ENCODE results near the gene PCNX2. TPM values are rescaled to one million over a fixed set of nuclear protein-coding genes. Genes with fewer than 3 reads are reported as not detected.

PCNX2 gene
- total RNA-seq, 1 experiment from 2014 or later = 15.3 TPM

DNA sequence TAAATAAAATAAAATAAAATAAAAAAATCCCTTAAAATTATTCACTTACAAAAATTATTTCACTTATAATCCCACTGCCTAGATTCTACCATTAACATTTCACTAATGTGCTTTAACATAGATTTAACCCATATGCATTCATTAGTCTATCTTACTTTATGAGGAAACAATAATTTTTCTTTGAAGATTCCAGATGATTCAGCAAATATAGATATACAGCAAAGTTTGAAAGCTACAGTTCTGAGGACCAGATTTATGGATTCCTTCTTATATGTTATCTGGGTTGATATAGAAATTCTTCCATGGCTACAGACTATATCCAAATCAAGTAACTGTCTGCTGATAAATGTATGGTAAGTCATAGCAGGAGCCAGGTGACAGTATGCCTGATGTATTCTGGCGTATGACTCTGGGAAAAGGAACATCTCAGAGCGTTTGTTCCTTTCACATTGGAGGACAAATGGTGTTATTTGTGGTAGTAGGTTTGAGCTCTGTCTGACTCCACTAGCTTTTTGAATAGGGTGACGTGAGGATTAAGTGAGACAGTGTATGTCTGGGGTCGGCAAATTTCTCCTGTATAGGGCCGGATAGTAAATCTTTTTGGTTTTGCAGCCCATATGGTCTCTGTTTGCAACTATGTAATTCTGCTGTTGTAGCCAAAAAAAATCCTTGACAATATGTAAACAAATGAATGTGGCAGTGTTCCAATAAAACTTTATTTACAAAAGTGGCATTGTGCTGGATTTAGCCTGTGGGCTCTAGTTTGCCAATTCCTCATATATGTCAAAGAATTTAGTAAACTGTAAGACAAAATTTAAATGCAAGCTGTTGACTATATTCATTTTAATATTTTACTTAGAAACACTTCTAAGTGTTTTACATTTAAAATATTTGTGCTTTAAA, 41.3 kb upstream of the PCNX2 start (continued):
- TF ChIP-seq FOSL1 (IDR thresholded peaks at IDR 0.05; ENCODE audit: low read depth) = no peak
- no peak for TF ChIP-seq EGR1 (IDR thresholded peaks at IDR 0.05; ENCODE audit: low read depth)
- TF ChIP-seq ELF1 (IDR thresholded peaks at IDR 0.05; ENCODE audit: borderline replicate concordance, low read depth) = no peak
- TF ChIP-seq RAD21 (IDR thresholded peaks at IDR 0.05; ENCODE audit: low read depth) = no peak
- TF ChIP-seq YY1 (IDR thresholded peaks at IDR 0.05; ENCODE audit: extremely low read depth, insufficient replicate concordance, low read depth, low read length) = no peak
- TF ChIP-seq, protein P1, sequence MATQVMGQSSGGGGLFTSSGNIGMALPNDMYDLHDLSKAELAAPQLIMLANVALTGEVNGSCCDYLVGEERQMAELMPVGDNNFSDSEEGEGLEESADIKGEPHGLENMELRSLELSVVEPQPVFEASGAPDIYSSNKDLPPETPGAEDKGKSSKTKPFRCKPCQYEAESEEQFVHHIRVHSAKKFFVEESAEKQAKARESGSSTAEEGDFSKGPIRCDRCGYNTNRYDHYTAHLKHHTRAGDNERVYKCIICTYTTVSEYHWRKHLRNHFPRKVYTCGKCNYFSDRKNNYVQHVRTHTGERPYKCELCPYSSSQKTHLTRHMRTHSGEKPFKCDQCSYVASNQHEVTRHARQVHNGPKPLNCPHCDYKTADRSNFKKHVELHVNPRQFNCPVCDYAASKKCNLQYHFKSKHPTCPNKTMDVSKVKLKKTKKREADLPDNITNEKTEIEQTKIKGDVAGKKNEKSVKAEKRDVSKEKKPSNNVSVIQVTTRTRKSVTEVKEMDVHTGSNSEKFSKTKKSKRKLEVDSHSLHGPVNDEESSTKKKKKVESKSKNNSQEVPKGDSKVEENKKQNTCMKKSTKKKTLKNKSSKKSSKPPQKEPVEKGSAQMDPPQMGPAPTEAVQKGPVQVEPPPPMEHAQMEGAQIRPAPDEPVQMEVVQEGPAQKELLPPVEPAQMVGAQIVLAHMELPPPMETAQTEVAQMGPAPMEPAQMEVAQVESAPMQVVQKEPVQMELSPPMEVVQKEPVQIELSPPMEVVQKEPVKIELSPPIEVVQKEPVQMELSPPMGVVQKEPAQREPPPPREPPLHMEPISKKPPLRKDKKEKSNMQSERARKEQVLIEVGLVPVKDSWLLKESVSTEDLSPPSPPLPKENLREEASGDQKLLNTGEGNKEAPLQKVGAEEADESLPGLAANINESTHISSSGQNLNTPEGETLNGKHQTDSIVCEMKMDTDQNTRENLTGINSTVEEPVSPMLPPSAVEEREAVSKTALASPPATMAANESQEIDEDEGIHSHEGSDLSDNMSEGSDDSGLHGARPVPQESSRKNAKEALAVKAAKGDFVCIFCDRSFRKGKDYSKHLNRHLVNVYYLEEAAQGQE (IDR thresholded peaks at IDR 0.05; ENCODE audit: low read depth) = no peak
- no peak for TF ChIP-seq SP1 (IDR thresholded peaks at IDR 0.05; ENCODE audit: low read depth)
- TF ChIP-seq ATF3 (IDR thresholded peaks at IDR 0.05) = no peak
- no peak for TF ChIP-seq TCF7L2 (IDR thresholded peaks at IDR 0.05; ENCODE audit: borderline replicate concordance, extremely low read depth, insufficient read depth, insufficient read length)

- ChIA-PET CTCF (no interaction called here), RAD21 (ENCODE audit: low non-redundant PET in 1 of 2, low total read pairs in 2 of 2, uncharacterized antibody in 2 of 2, unreplicated experiment in 2 of 2) (no interaction called here), POLR2A (no interaction called here)
- Histone ChIP-seq H3K27ac (ENCODE audit: low read depth, low read length) (no peak overlapping the region), H3K36me3 (ENCODE audit: control insufficient read depth in 1 of 2, insufficient read depth in 2 of 2, low read length in 2 of 2) (no peaks in the 10 kb centered on the region), H3K4me1 (ENCODE audit: control insufficient read depth in 1 of 2, insufficient read depth in 2 of 2, low read length in 2 of 2) (peaks cover 6 to 8% of the 10 kb centered on the region in 2 experiments; a peak in 3 of 4 replicates), H3K9me2 (ENCODE audit: insufficient read depth) (no peaks in the 10 kb centered on the region), H2AFZ (ENCODE audit: low read depth, low read length, poor library complexity, severe bottlenecking) (no peak overlapping the region), H3K79me2 (ENCODE audit: insufficient read depth, low read length) (peaks cover 96% of the 10 kb centered on the region), H3K27me3 (ENCODE audit: insufficient read depth, low read length) (no peaks in the 10 kb centered on the region), H3K4me3 (replicated peaks in 1 of 2; ENCODE audit: low read depth in 1 of 2, low read length in 2 of 2) (no peak overlapping the region), H3K9me3 (ENCODE audit: control insufficient read depth in 1 of 2, insufficient read depth in 1 of 2, low read depth in 1 of 2, low read length in 2 of 2) (no peaks in the 10 kb centered on the region), H3K9ac (ENCODE audit: low read length) (no peak overlapping the region), H3K4me2 (ENCODE audit: low read length) (no peak overlapping the region), H4K20me1 (ENCODE audit: insufficient read depth) (peaks cover 10% of the 10 kb centered on the region; the same call in 1 of the 2 replicates)
- ATAC-seq = no peak
- BruUV-seq (replicated peaks) = no TSS peak
- intact Hi-C loops (cut with micrococcal nuclease) = no loop called here
- DNase-seq (ENCODE audit: low read depth, low spot score) = no peak
- TF ChIP-seq POLR2AphosphoS5 (IDR thresholded peaks at IDR 0.05; ENCODE audit: low read depth, low read length) (no peak), EZH2phosphoT487 (IDR thresholded peaks at IDR 0.05; ENCODE audit: borderline replicate concordance) (no peak), EGR1 (IDR thresholded peaks at IDR 0.05; ENCODE audit: low read depth) (no peak), SP1 (IDR thresholded peaks at IDR 0.05; ENCODE audit: low read depth) (no peak), ZNF274 (IDR thresholded peaks at IDR 0.05; ENCODE audit: low read depth, low read length) (no peak), CTCF (IDR thresholded peaks at IDR 0.05 in 2 of 3, conservative IDR thresholded peaks at IDR 0.05 in 1 of 3; ENCODE audit: borderline replicate concordance in 1 of 3, insufficient read depth in 1 of 3, low read depth in 2 of 3, low read length in 2 of 3) (no peak)
- TF ChIP-seq, protein P2, sequence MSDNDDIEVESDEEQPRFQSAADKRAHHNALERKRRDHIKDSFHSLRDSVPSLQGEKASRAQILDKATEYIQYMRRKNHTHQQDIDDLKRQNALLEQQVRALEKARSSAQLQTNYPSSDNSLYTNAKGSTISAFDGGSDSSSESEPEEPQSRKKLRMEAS (IDR thresholded peaks at IDR 0.05) = no peak
Measured at GRCh38 chr1:233334092-233334491, 38.6 kb upstream of the PCNX2 start.

Data from HCT116 (cell line).